Measurements from ENCODE around the gene AURKAIP1.
"Not testable (repeated sequence)": the region's sequence is repeated elsewhere in the genome, so short reads cannot be mapped to it uniquely, and the experiment has no call there.

DNA sequence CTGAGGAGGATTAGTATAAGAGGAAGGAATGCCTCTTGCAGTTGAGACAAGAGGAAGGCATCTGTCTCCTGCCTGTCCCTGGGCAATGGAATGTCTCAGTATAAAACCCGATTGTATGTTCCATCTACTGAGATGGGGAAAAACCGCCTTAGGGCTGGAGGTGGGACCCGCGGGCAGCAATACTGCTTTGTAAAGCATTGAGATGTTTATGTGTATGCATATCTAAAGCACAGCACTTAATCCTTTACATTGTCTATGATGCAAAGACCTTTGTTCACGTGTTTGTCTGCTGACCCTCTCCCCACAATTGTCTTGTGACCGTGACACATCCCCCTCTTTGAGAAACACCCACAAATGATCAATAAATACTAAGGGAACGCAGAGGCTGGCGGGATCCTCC is 35.2 kb upstream of the AURKAIP1 start:
- not testable (repeated sequence) for TF ChIP-seq JUN, RFX5 (IDR thresholded peaks at IDR 0.05)
